Left forelimb (tissue), 1 donor: ENCODE measurements around the gene C14orf132.
A peak's percentile ranks its signal among the peaks of the same experiment; 100 is the strongest.
"Not testable (repeated sequence)": the region's sequence is repeated elsewhere in the genome, so short reads cannot be mapped to it uniquely, and the experiment has no call there.

ENCODE experiments used
- DNase-seq: peaks from one replicate; pipeline ENCODE4 v3.0.0-alpha.2; 2018; ENCODE audit warnings: low spot score

C14orf132 gene

DNA sequence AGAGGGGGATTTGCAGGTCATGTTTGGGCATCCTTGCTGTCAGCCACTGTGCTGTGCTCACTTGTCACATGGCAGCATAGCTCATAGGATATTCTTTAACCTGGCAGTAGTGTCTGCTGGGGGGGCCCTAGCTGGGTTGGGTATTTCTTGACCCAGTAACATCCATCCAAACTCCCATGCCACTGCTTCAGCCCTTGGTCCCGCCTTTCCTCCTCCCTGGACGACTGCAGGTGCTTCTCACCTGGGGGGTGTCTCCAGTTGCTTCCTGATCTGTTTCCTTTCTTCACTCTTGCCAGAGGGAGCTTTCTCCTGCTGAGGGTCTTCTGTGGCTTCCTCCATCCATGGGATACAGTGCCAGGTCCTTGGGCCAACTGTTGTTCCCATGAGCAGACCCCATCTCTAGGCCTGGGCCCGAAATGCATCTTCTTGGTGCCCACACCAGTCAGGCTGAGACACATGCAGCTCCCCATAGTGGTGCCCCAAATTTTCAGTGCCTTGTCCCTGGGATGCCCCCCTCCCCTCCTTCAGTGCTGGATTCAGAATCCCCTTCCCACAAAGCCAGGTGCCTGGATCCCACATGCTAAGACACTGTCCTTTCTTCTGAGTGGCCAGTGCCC, 20.5 kb downstream of the C14orf132 start:
- peak; percentile 41 for DNase-seq

DNA sequence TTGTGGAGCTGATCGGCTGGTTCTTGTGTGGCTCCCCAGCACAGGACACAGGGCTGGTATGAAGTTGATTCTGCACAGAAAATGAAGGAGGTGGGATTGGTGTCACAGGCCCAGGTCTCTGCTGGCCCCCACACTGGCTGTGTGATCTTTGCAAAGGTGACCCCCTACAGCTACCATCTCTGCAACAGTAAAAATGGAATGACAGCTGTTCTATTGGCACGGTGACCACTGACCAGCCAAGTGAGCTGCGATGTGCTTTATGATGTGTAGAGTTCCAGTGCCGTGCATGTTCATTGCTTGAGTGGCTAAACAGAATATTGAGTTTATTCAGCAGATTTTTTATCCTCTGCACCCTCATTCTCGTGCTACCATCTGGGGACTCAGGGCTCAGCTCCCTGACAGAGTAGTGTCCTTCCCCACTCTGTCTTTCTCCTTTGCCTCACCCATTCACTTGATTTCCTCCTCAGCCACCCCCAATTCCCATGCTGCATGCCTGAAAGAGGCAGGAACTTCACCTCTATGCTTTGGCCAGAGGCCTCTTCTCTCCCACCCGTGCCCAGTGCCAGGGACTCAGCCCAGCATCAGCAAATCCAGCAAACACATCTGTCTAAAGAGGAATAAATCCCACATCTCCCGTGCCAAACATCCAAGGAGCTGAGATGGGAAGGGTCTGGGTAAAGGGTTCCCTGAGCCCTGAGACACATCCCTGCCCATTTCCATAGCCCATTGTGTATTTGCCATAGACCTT, 21.2 kb downstream of the C14orf132 start:
- peak; percentile 49 for DNase-seq

DNA sequence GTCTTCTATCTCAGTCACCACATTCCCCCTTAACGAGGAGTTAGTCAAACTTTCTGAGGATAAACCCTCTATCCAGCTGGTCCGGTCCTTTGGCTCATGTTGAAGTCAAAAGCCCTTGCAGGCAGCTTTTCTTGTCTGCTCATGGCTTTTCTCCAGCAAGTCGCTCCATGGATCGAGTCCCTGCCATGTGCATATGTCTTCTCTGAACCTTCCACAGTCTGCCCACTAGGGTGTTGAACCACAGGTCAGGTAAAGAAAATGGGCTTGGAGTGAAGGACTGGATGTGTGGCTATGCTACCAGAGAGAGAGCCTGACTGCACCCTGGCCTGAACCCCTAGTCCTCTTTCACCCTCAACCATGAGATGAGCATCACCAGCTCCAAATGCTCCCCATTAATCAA, 22.8 kb downstream of the C14orf132 start:
- DNase-seq: no peak

DNA sequence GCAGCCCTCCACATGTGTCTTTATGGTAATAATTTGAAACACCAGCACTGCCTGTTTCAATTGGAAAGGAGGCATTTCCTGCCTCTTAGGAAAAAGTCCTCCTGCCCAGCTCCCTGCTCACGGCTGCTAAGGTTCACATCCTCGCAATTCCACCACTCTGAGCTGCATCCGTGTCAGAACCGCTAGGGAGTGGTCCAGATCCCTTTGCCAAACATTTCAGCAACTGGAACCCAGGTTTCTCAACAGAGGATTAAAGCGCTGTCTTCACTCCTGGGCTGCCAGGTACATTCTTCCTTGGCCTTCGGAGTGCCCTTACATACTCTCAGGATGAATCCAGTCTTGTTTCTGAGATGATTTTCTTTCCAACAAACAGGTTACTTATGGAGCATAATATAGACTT, 23.3 kb downstream of the C14orf132 start:
- DNase-seq: peak; percentile 17

DNA sequence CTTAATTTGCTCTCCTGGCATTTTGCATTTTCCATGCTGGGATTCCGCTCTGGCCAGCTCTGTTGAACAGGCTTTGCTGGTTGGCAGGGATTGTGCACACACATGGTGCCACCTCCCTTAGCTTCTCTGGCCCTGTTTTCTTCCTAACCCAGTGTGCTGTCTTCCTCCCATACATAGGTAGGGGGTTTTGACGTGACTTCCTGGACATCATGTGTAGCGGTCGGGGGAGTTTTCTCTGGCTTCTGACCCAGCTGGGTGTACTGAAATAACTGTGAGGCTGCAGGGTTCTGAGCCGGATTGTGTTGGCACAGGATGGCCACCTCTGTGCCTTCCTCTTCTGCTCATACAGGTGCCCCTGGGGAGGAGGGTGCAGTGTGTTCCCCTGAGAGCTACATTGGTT, 25.7 kb downstream of the C14orf132 start:
- DNase-seq: no peak

DNA sequence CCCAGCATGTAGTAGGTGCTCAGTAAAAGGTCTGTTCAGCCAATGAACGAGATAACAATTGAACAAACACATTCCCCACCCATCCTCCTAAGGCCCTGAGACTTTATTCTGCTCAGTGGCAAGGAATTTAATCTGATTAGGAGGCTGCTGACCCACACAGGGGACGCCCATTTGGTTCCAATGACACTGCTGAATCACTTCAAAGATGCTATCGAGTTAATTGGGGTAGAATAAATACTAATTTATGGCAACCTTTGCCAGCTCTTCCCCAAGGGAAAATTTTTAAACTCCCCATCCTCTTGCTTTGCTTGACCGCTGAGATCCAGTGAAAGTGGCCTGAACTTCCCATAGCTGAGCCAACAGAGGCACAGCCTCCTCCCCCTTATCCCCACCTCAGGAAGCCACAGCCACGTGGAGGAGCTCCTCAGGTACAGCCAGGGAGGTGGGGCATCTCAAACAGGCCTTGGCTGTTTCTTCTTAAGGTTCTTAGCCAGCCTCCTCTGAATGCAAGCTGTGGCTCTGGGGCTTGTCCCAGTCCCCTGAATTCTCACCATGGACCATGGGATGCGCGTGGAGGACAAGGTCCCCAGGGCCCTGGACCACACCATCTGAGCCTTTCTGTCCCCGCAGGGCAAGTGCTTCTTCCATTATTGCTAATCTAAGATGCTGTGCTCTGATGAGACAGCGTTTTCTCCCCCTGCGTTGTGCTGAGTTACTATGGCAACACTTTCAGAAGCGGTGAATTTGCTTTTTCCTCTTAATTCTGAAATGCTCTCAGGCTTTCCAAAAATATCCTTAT, 26.7 kb downstream of the C14orf132 start:
- no peak for DNase-seq

DNA sequence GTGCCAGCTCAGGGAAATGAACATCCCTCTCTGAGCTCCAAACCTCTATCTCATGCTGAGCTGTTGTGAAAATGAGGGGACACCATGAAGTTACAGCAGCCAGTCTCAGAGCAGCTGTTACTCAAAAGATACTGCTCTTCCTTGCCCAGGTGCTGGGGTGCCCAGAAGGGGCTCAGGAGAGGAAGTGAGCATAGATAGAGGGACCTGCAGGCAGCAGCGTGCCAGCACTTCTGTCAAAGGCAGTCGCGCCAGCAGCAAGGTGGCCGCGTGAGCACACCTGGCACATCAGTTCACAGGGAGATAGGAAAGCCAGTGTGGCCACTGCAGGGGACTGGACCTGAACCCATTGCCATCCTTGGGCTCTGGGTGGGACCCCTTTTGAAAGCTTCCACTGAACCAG, 27.8 kb downstream of the C14orf132 start:
- no peak for DNase-seq

DNA sequence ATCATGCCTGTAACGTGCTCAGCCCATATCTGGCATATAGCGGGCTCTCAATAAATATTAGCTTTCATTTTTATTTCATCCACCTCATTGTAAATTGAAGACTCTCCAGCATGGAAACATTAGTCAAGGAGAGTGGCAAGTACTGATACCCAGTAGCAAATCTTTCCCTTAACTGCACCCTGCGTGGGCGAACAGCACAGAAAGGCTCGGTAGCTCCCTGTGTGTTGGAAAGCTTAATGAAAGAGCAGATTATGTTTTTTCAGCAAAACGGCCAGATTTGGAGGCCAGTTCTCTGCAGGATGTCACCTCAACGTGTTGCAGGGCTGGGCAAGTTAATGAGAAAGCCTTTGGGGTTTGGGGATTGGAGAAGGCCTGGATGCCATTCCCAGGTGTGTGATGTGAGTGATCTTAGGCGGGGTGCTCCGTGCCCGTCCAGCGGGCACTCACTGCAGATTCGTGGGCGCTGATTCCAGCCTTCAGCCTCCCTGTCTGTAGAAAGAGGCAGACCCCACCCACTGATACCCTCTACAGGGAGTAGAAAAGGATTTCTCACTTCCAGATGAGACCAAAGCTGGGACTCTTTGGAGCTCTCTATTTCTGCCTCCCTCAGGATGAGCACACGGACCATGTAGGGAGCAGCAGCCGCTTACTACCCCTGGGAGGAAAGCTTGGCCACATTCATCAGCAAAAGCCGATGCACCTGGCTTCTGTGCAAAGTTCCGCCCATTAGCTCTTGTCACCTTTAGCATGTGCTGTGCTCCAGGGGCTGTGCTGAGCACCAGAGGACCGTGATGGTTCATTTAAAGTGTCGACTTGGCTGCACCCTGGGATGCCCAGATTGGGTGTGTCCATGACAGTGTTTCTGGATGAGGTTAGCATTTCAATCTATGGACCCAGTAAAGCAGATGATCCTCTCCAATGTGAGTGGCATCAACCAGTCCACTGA, 29.1 kb downstream of the C14orf132 start:
- DNase-seq: peak; percentile 31

DNA sequence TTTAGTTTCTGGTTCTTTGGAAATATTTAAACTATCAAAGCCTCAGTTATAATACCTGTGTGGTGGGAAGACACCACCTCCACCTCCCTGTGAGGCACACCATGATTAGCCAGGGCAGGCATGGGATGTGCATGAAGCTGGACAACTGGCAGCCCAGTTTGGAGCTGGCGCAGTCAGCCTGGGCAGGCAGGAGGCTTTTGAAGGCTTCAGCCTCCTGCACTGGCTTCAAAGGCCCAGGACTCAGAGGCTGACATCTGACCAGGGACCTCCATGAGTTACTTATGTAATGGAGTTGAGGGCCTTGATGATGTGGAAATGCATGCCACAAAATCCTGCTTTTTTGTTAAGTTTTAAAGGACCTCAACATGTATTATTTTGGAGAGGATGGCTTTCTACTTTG, 30.3 kb downstream of the C14orf132 start:
- DNase-seq: peak; percentile 42

DNA sequence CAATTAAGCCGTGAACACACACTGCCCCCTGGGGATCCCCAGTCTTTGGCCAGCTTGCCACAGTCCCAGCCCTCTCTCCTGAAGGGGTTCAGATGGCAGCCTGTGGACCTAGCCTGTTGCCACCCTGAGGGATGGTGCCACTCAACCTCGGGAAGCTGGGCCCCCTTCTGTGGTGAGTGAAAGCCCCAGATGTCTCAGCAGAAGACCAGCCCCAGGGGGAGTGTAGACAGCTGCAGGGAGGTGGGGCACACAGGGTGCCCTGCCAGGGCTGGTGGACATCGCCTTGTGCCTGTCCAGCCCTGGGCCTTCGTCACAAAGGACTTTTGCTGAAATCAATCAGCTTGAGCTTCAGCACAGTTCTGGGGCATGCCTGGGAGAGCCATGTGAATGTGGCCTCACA, 32.4 kb downstream of the C14orf132 start:
- DNase-seq: peak; percentile 61

DNA sequence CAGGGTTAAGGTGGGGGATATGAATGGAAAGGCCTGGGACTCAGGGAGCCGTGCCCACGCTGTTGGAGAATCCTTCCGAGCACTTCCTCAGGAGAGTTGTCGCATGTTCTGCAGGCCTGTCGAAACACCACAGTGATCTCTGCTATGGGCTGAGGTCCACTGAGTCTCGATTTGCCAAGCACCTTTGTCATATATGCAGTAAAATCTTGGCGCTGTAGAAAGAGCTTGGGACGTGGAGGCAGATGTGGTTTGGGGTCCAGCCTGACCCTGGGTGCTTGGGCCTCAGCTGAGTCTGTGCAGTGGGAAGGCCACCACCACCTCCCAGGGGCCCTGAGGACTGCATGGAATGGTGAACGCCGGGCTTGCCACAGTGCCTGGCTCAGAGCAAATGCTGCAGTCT, 32.9 kb downstream of the C14orf132 start:
- peak; percentile 14 for DNase-seq

DNA sequence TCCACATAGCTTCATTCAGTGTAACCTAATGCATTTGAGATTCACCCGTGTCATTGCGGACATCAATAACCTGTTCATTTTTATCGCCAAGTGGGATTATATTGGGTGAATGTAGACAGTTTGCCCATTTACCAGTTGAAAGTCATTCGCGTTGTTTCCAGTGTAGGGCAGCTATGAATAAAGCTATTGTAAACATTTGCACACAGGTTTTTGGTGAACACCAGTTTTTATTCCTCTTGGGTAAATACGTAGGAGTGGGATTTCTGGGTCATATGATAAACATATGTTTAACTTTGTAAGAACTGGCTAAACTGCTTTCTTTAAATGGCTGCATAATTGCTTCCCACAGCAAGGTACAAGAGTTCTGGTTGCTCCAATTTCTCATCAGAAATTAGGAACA, 33.6 kb downstream of the C14orf132 start:
- no peak for DNase-seq

DNA sequence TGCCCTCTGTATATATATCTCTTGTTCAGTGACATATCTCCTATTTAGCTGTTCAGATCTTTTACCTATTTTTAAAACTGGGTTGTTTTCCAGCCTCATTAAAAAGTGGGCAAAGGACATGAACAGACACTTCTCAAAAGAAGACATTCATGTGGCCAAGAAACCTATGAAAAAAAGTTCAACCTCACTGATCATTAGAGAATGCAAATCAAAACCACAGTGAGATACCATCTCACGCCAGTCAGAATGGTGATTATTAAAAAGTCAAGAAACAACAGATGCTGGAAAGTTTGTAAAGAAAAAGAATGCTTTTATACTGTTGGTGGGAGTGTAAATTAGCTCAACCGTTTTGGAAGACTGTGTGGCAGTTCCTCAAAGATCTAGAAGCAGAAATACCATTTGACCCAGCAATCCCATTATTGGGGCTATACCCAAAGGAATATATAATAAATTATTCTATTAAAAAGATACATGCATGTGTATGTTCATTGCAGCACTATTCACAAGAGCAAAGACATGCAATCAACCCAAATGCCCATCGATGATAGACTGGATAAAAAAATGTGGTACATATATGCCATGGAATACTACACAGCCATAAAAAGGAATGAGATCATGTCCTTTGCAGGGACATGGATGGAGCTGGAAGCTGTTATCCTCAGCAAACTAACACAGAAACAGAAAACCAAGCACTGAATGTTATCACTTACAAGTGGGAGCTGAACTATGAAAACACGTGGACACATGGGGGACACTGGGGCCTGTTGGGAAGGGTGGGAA, 34.3 kb downstream of the C14orf132 start:
- DNase-seq: not testable (repeated sequence)

DNA sequence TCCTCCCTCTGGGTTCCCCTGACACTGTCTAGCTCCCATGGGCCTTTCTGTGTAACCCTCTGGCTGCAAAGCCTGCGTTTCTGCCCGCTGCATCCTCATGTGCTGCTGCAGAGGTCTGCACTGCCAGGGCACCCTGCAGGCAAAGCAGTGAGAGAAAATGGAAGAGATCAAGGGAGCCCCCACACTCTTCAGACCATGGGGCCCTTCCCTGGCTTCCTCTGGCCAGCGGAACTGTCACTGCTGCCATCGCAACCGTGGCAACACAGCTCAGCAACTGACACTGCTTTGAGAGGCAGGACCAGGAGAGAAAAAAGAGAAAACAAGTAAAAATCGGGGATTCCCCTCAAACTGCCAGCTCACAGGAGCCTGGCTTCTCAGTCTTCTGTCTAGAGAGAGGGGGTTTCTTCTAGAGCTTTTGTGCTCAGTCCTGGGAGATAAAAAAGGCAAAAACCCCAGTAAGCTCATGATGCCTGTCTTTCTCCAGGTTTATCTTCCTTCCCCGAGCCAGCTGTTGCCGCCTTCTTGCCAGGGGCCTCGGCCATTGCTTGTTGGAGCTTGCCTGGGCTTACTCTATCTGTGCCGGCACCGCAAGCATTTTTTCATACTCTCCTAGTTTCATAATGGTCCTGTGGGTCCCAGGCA, 38.9 kb downstream of the C14orf132 start:
- DNase-seq: no peak

DNA sequence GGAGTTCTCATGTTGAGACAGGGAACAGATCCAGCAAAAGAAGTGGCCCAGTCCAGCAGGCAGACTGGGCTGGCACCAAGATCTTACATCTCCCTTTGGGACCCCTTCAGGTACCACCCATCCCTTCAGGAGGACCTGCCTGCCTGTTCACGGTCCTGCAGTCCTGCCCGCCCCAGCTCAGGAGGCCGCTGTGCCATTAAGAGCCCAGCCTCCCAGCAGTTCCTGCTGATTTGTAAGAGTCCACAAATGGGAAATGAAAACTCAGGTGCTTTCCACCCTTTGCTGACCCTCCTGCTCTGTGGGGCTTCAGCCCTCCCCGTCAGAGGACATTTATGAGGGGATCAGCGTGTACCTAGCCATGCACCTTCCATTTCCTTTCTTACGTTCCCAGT, 39.5 kb downstream of the C14orf132 start:
- DNase-seq: no peak

DNA sequence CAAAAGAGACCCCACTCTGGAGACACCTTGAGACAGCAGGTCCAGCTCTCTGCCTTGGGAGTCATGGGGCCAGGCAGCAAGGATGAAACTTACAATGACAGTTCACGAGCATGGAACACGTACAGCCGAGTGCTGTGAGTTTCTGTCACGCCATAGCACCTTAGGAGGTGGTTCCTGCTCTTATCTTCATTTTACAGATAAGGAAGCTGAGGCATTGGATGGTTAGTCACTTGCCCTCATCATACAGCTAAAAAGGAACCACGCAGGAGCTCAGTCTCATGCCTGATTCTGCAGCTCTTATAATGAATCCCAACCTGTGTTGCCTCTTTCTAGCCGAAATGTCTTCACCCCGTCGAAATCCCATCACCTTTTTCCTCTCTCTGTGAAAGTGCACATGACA, 39.9 kb downstream of the C14orf132 start:
- DNase-seq: no peak

DNA sequence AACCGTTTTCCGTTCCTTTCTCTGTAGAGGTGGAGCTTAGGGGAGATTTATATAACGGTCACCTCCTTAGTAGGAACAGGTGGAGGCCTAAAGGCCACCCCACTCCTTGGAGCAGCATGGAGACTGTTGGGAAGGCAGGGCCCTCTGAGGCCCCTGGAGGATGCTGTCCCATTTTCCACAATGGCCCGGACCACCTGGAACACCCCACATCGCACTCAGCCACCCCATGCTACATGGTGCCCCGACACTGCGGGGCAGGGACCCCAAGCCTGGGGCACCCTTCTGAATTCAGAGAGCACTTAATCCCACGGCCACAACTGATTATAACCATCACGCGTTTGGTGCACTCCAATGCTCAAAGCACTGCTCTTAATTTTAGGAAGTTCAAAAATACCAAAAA, 41.4 kb downstream of the C14orf132 start:
- DNase-seq: no peak

DNA sequence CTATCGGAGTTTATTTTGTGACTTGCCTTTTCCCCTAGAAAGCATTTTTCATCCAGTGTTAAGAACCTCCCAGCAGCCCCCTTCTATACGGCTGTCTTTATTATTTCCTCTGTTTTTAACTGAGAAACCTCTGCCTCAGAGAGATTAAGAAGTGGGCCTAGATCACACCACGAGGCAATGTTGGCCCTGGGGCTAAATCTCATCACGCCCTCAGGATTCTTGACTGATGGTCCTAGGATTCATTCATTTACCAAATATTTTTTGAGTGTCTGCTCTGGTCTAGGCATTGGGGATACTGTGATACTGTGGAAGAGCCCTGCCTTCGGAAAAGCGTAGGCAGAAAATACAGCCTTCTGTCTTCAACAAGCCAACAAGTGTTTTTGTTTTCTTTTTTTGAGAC, 42.1 kb downstream of the C14orf132 start:
- no peak for DNase-seq

DNA sequence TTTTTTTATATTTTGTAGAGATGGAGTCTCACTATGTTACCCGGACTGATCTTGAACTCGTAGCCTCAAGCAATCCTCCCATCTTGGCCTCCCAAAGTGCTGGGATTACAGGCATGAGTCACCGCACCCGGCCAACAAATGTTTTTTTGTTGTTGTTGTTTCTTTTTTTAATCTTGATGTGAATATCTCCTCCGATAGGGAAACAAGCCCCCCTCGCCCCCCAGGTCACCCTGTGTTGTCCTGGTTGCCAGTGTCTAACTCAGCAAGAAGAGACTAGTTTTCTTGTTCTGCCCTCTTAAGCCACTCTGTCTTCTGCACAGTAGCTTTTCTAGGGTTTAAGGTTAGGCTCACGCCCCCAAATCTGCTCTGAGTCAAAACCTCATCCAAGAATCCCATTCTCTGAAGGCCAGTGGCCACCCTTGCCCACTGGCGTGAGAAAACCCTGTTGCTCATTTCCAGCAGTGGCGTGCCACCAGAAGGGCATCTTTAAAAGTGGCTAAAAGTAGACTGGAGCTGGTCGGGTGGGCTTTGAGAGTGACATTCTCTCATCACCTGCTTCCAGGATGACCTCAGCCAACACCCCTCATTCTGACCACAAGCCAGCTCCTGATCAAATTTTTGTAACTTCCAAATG, 42.7 kb downstream of the C14orf132 start:
- DNase-seq: no peak
